ENCODE data around the gene UCHL5. TPM values are rescaled to one million over a fixed set of nuclear protein-coding genes. Genes with fewer than 3 reads are reported as not detected.

The UCHL5 gene
- total RNA-seq, 1 donor from 2014 or later = 93.1 TPM

DNA sequence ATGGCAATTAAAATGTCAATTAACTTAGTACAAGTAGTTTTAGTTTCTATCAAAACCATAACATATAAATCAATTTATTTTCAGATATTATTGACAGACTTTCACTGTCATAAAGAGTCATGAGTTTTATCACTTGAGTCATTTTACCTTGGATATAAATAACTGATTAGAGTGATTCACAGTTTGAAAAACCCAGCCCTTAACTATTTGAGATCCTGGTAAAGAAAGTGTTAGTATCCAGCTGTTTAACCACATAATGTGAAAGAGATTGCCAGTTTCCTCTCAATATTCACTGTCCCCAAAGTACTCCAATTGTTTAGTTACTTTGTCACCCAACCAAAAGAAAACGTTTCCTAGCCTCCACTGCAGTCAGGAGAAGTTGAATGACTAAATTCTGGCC lies 91.3 kb downstream of the UCHL5 start:
- intact Hi-C loops (cut with micrococcal nuclease) = no loop called here
- peaks cover 10% of the 10 kb centered on the region for H3K4me1 Mint-ChIP-seq (ENCODE audit: low read depth)
- H3K27me3 Mint-ChIP-seq (ENCODE audit: insufficient read depth) = peaks cover 4% of the 10 kb centered on the region
- no peak for DNase-seq (ENCODE audit: low spot score)
- H3K27ac Mint-ChIP-seq = no peak overlapping the region
- no peak overlapping the region for H3K4me3 Mint-ChIP-seq
- no peaks in the 10 kb centered on the region for H3K9me3 Mint-ChIP-seq
- no peaks in the 10 kb centered on the region for H3K36me3 Mint-ChIP-seq (ENCODE audit: low read depth)

DNA sequence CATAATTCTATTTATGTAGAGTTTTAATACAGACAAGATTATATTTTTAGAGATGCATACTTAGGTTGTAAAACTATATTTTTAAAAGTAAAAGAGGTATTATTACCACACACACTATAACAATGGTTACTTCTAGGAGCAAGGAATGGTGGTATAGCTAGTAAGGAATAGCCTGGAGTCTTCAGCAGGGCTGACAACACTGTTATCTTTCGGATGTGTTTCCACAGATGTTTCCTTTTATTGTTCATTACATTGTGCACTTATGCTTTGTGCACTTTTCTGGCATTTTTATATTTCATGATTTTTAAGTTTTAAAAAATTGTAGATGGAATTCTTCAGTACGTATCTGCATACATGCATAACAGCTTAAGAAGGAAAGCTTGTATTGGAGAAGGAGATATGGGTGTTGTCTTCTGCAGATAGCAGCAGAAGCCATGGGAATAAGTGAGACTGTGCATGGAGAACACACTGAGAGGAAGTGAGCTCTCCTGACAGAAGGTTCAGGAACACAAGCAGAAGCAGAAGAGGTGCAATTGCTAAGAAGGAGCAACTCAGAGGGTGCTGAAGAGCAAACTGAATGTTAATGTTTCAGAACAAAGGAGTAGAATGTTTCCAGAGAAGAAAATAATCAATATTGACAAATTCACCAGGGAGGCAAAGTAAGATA lies 91.8 kb downstream of the UCHL5 start:
- Mint-ChIP-seq H3K9me3 (no peaks in the 10 kb centered on the region), H3K36me3 (ENCODE audit: low read depth) (no peaks in the 10 kb centered on the region), H3K4me3 (no peak overlapping the region), H3K27ac (no peak overlapping the region), H3K27me3 (ENCODE audit: insufficient read depth) (peaks cover 4% of the 10 kb centered on the region), H3K4me1 (ENCODE audit: low read depth) (peaks cover 10% of the 10 kb centered on the region)
- DNase-seq (ENCODE audit: low spot score) = no peak
- intact Hi-C loops (cut with micrococcal nuclease) = no loop called here

DNA sequence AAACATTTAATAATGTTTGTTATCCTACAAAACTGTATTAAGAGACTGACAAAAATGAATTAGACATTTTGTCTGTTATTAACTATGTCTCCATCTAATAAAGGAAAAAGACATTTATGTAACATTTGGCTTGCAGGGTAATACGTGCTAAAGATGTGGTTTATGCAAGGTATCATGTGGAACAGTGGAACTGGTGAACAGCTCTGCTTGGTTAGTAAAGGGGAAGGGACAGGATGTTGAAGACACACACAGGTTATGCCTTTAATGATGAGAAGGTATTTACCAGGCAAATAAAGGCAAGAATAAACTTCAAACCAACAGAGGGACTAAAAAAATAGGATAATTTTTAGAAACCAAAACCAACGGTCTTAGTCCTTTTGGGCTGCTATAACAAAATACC lies 93.1 kb downstream of the UCHL5 start:
- Mint-ChIP-seq H3K4me1 (ENCODE audit: low read depth) (peaks cover 10% of the 10 kb centered on the region), H3K4me3 (no peak overlapping the region), H3K36me3 (ENCODE audit: low read depth) (no peaks in the 10 kb centered on the region), H3K9me3 (no peaks in the 10 kb centered on the region), H3K27ac (no peak overlapping the region), H3K27me3 (ENCODE audit: insufficient read depth) (peaks cover 2% of the 10 kb centered on the region)
- DNase-seq (ENCODE audit: low spot score) = no peak
- intact Hi-C loops (cut with micrococcal nuclease) = no loop called here

DNA sequence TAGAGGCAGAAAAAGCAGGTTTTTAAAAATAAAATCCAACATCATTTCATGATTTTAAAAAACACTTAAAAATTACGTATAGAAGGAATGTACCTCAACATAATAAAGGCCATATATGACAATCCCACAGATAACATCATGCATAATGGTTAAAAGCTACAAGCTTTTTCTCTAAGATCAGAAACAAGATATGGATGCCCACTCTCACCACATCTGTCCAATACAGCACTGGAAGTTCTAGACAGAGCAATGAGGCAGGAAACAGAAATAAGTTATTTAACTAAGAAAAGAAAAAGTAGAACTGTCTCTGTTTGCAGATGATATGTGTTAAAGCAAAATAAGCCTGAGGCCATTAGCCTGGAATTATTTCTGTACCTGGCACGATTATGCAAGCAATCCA lies 96.3 kb downstream of the UCHL5 start:
- peaks cover 11% of the 10 kb centered on the region for H3K4me1 Mint-ChIP-seq (ENCODE audit: low read depth)
- H3K36me3 Mint-ChIP-seq (ENCODE audit: low read depth) = no peaks in the 10 kb centered on the region
- H3K4me3 Mint-ChIP-seq = no peak overlapping the region
- no peak overlapping the region for H3K27ac Mint-ChIP-seq
- intact Hi-C loops (cut with micrococcal nuclease) = no loop called here
- no peak for DNase-seq (ENCODE audit: low spot score)
- no peaks in the 10 kb centered on the region for H3K9me3 Mint-ChIP-seq
- peaks cover 2% of the 10 kb centered on the region for H3K27me3 Mint-ChIP-seq (ENCODE audit: insufficient read depth)

Other genes starting within 250 kb of the UCHL5 start
- gene RO60, start 252 bp upstream of the UCHL5 start, total RNA-seq = 68.7 and 70.0 TPM in 2 replicates
- gene GLRX2, start 46.1 kb upstream of the UCHL5 start, total RNA-seq = 29.6 and 32.9 TPM in 2 replicates
- gene CDC73, start 62.7 kb upstream of the UCHL5 start, total RNA-seq = 56.1 and 57.3 TPM in 2 replicates
- gene B3GALT2, start 127.3 kb upstream of the UCHL5 start, total RNA-seq = 0.13 TPM in 1 of 2 replicates, not detected in the other